ENCODE results near the gene RFPL1.

RFPL1 gene

DNA sequence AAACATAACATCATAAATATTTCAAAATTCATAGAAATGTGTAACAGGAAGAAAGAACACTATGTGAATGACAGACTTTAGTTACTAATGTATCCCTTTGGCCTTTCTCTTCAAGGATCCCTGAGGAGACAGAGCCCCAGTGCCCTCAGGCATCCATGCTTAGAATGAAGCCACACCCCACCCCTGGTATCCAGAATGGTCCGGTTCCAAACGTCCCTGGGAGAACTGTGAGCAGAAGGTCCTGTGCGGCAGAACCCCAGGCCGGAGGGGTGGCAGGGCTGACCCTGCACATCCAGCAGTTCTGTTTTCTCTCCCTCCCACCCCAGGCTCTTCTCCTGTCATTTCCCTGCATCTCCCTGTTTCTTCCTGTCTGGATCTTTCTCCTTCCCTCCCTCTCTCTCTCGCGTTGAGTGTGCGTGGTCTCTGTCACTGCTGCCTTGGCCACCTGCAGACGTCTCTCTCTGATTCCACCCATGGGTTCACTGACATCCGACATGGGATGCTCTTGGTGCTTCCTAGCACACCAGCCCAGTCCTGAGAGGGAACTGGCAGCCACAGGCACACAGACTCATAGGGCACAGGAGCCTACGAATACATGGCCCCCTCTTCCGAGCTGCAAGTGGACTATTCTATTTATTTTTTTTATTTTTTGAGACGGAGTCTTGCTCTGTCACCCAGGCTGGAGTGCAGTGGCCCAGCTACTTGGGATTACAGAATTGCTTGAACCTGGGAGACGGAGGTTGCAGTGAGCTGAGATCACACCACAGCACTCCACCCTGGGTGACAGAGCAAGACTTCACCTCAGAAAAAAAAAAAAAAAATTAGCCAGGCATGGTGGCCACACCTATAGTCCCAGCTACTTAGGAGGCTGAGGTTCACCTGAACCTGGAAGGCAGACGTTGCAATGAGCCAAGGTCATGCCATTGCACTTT is 5.7 kb downstream of the RFPL1 start:
- no peak overlapping the region for H3K4me3 ChIP-seq (ENCODE audit: low read length)
- DNase-seq (ENCODE audit: low read depth): no peak
- TF ChIP-seq CTCF (conservative IDR thresholded peaks at IDR 0.05; ENCODE audit: low read length): no peak

GRCh38 chr22:29445508-29445907 is 7.1 kb downstream of the RFPL1 start:
- TF ChIP-seq CTCF (conservative IDR thresholded peaks at IDR 0.05; ENCODE audit: low read length): no peak
- H3K4me3 ChIP-seq (ENCODE audit: low read length): no peak overlapping the region
- no peak for DNase-seq (ENCODE audit: low read depth)

- H3K4me3 ChIP-seq (ENCODE audit: low read length): no peak overlapping the region
- no peak for TF ChIP-seq CTCF (conservative IDR thresholded peaks at IDR 0.05; ENCODE audit: low read length)
- no peak for DNase-seq (ENCODE audit: low read depth)
These were observed 9.5 kb downstream of the RFPL1 start for GRCh38 chr22:29447906-29448305.

DNA sequence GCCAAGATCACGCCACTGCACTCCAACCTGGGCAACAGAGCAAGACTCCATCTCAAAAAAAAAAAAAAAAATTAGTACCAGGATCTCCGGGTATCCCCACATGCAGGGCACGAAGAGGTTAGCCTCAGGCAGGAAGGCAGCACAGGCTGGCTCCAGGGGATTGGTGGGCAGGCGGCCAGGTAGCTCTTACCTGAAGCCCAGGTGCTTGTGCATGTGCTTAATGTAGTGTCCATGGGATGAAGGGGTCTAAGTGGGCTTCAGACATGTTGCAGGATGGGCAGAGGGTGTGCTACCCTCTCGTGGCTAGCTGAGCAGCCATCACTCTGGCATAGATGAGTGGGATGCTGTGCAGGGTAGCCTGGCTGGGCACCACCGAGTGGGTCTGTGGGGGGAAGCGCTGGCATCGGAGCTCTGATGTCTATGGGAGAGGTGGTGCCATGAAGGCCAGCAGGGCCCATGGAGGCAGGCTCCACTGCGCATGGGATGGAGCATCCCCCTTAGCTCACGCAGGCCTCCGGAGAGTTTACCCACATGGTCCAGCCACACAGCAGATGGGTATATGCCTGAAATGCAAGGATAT is 11.0 kb downstream of the RFPL1 start:
- no peak for DNase-seq (ENCODE audit: low read depth)

DNA sequence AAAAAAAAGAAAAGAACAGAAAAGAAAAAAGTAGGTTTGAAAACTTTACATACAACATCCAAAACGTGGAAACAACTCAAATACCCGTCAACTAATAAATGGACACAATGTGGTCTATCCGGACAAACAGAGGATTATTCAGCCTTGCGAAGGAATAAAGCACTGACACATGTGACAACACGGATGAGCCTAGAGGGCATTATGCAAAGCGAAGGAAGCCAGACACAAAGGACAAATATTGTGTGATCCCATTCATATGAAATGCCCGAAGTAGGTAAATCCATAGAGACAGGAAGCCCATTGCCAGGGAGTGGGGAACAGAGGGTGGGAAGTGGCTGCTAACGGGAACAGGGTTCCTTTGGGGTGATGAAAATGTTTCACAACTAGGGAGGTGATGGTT is 11.8 kb downstream of the RFPL1 start:
- H3K4me3 ChIP-seq (ENCODE audit: low read length): no peak overlapping the region
- TF ChIP-seq CTCF (conservative IDR thresholded peaks at IDR 0.05; ENCODE audit: low read length): no peak
- no peak for DNase-seq (ENCODE audit: low read depth)

More for the DNA sequence above, 11.0 kb downstream of the RFPL1 start:
- no peak overlapping the region for H3K4me3 ChIP-seq (ENCODE audit: low read length)
- no peak for TF ChIP-seq CTCF (conservative IDR thresholded peaks at IDR 0.05; ENCODE audit: low read length)

DNA sequence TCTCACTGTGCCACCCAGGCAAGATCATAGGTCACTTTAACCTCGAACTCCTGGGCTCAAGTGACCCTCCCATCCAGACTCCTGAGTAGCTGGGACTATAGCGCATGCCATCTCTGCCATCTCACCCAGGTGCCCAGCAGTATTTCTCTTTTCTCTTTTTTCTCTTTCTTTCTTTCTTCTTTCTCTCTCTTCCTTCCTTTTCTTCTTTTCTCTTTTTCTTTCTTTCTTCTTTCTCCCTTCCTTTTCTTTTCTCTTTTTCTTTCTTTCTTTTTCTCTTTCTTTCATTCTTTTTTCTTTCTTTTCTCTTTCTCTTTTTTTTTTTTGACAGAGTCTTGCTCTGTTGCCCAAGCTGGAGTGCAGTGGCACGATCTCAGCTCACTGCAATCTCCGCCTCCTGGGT is 13.5 kb downstream of the RFPL1 start:
- TF ChIP-seq CTCF (conservative IDR thresholded peaks at IDR 0.05; ENCODE audit: low read length): no peak
- DNase-seq (ENCODE audit: low read depth): no peak

DNA sequence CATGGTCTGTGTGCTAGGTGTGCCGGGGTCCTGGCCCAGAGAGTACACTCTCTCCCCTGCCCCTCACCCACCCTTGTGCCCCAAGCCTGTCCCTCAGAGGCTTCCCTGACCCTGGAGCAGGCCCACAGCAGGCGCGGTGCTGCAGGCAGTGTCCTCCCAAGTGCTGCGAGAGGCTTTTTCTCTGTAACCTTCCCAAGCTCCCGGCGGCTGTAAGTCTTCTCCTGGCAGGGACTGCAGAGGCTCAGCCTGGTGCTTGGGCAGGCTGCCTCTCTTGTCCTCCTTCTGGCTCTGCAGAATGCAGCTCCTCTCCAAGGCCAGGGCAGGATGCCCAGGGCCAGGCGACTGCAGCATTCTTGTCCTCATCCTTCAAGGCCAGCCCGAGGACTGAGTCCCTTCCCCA is 15.9 kb downstream of the RFPL1 start:
- TF ChIP-seq CTCF (conservative IDR thresholded peaks at IDR 0.05; ENCODE audit: low read length): no peak
- no peak for DNase-seq (ENCODE audit: low read depth)
- no peak overlapping the region for H3K4me3 ChIP-seq (ENCODE audit: low read length)

More for the DNA sequence above, 13.5 kb downstream of the RFPL1 start:
- no peak overlapping the region for H3K4me3 ChIP-seq (ENCODE audit: low read length)

Data from AG10803 (cell line).